Activated naive CD4-positive, alpha-beta T cell treated with anti-CD3 and anti-CD28 coated beads, Interleukin-2, amount 50 U/mL, for 72 hours (primary cell): ENCODE results near the gene FASN. TPM values are rescaled to one million over a fixed set of nuclear protein-coding genes. Genes with fewer than 3 reads are reported as not detected.

Experiments
- total RNA-seq, 2 donors: library from RNA; stranded (reverse); gene quantifications; one replicate each; pipeline ENCODE4 v1.2.3, GENCODE V29; 2022

Gene FASN
- total RNA-seq, 2 donors from 2014 or later: 82.6 to 171 TPM

Other genes with a start within 250 kb of the FASN start
- 100 to 1,000 TPM; 382 to 460 TPM for gene P4HB, start 237.7 kb downstream of the FASN start, total RNA-seq
- 100 to 1,000 TPM; 328 to 513 TPM for gene ARHGDIA, start 226.9 kb downstream of the FASN start, total RNA-seq
- gene ALYREF, start 206.7 kb downstream of the FASN start, total RNA-seq: 100 to 1,000 TPM; 186 TPM
- 100 to 1,000 TPM; 122 to 154 TPM for gene ANAPC11, start 206.5 kb downstream of the FASN start, total RNA-seq
- under 1 TPM in 1 of 2 donors, not detected in 1; 0.27 TPM for gene NPB, start 196.0 kb downstream of the FASN start, total RNA-seq
- gene PCYT2, start 186.8 kb downstream of the FASN start, total RNA-seq: 10 to 100 TPM; 16.4 to 20.1 TPM
- 10 to 100 TPM; 35.7 to 43.7 TPM for gene SIRT7, start 180.1 kb downstream of the FASN start, total RNA-seq
- 10 to 100 TPM; 19.6 to 35.2 TPM for gene MAFG, start 170.5 kb downstream of the FASN start, total RNA-seq
- gene PYCR1, start 160.9 kb downstream of the FASN start, total RNA-seq: 10 to 100 TPM; 30.3 to 75.1 TPM
- not detected for gene MYADML2, start 151.0 kb downstream of the FASN start, total RNA-seq
- 1 to 10 TPM in 1 of 2 donors, under 1 TPM in 1; 0.39 to 1.1 TPM for gene NOTUM, start 137.0 kb downstream of the FASN start, total RNA-seq
- 10 to 100 TPM; 19.7 to 62.3 TPM for gene ASPSCR1, start 120.6 kb downstream of the FASN start, total RNA-seq
- gene CENPX, start 75.4 kb downstream of the FASN start, total RNA-seq: 10 to 100 TPM; 47.8 to 62.7 TPM
- 10 to 100 TPM; 16.7 TPM for gene LRRC45, start 74.9 kb downstream of the FASN start, total RNA-seq
- 10 to 100 TPM in 1 of 2 donors, 1 to 10 TPM in 1; 5.7 to 13.5 TPM for gene RAC3, start 66.6 kb downstream of the FASN start, total RNA-seq
- 100 to 1,000 TPM in 1 of 2 donors, 10 to 100 TPM in 1; 85.5 to 128 TPM for gene DCXR, start 60.5 kb downstream of the FASN start, total RNA-seq
- 10 to 100 TPM; 21.5 to 24.2 TPM for gene RFNG, start 46.4 kb downstream of the FASN start, total RNA-seq
- gene GPS1, start 46.3 kb downstream of the FASN start, total RNA-seq: 10 to 100 TPM; 60.3 to 77.1 TPM
- gene DUS1L, start 32.4 kb downstream of the FASN start, total RNA-seq: 100 to 1,000 TPM in 1 of 2 donors, 10 to 100 TPM in 1; 86.2 to 103 TPM
- 10 to 100 TPM; 34.6 to 51.3 TPM for gene CCDC57, start 114.6 kb upstream of the FASN start, total RNA-seq
- 100 to 1,000 TPM in 1 of 2 donors, 1 to 10 TPM in 1; 8.6 to 197 TPM for gene SLC16A3, start 130.8 kb upstream of the FASN start, total RNA-seq
- gene CSNK1D, start 175.5 kb upstream of the FASN start, total RNA-seq: 100 to 1,000 TPM; 130 to 171 TPM
- gene CD7, start 219.4 kb upstream of the FASN start, total RNA-seq: 100 to 1,000 TPM; 620 to 646 TPM
- 10 to 100 TPM in 1 of 2 donors, 1 to 10 TPM in 1; 2.3 to 13.7 TPM for gene SECTM1, start 235.5 kb upstream of the FASN start, total RNA-seq